ENCODE results near the gene PBX3.

PBX3 gene

DNA sequence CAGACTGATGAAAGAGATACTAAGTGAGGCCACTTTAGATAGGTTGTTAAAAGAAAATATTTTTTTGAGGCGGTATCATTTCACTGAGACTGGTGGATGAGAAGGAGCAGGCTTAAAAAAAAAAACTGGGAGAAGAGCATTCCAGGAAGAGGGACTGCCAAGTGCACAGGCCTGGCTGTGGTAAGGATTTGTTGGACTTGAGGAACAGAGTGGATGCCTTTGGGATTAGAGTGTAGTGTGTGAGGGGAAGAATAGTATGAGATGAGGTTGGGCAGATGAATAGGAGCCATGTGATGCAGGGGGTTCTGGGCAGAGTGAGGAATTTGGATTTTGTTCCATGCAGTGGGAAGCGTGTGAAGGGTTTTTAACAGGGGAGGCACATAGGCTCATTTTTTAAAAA is 57.9 kb downstream of the PBX3 start:
- TF ChIP-seq, protein P1, sequence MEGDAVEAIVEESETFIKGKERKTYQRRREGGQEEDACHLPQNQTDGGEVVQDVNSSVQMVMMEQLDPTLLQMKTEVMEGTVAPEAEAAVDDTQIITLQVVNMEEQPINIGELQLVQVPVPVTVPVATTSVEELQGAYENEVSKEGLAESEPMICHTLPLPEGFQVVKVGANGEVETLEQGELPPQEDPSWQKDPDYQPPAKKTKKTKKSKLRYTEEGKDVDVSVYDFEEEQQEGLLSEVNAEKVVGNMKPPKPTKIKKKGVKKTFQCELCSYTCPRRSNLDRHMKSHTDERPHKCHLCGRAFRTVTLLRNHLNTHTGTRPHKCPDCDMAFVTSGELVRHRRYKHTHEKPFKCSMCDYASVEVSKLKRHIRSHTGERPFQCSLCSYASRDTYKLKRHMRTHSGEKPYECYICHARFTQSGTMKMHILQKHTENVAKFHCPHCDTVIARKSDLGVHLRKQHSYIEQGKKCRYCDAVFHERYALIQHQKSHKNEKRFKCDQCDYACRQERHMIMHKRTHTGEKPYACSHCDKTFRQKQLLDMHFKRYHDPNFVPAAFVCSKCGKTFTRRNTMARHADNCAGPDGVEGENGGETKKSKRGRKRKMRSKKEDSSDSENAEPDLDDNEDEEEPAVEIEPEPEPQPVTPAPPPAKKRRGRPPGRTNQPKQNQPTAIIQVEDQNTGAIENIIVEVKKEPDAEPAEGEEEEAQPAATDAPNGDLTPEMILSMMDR (IDR thresholded peaks at IDR 0.05), result no peak
- no peaks in the 10 kb centered on the region for H3K36me3 ChIP-seq
- intact Hi-C loops (cut with DNase I; ENCODE audit: low total_unique reads), result no loop called here
- H3K4me1 ChIP-seq, result peaks cover 0 to 13% (median 0%) of the 10 kb centered on the region in 4 donors
- no peaks in the 10 kb centered on the region for H3K9me3 ChIP-seq
- no peak overlapping the region for H3K27ac ChIP-seq
- no peak for DNase-seq
- H3K4me3 ChIP-seq, result no peak overlapping the region
- no peaks in the 10 kb centered on the region for H3K27me3 ChIP-seq

DNA sequence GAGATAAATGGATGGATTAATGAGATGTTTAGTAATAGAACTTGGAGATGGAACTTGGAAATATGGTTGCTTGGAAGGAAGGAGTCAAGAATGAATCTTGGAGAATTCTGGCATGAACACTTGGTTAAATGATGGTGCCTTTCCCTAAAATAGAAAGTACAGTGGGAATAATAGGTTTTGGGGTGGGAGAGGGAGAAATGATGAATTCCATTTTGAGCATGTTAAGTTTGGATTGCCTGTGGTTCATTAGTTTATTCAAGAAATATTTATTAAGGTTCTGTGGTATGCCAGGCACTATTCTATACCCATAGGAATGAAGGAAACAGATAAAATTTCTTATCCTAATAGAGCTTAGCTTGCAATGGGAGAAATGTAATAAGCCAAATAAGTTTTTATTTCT is 58.4 kb downstream of the PBX3 start:
- peaks cover 0 to 13% (median 0%) of the 10 kb centered on the region in 4 donors for H3K4me1 ChIP-seq
- no peak for DNase-seq
- intact Hi-C loops (cut with DNase I; ENCODE audit: low total_unique reads), result no loop called here
- TF ChIP-seq, protein P1 (IDR thresholded peaks at IDR 0.05), result no peak
- no peaks in the 10 kb centered on the region for H3K27me3 ChIP-seq
- no peaks in the 10 kb centered on the region for H3K36me3 ChIP-seq
- no peak overlapping the region for H3K27ac ChIP-seq
- H3K4me3 ChIP-seq, result no peak overlapping the region
- H3K9me3 ChIP-seq, result no peaks in the 10 kb centered on the region

DNA sequence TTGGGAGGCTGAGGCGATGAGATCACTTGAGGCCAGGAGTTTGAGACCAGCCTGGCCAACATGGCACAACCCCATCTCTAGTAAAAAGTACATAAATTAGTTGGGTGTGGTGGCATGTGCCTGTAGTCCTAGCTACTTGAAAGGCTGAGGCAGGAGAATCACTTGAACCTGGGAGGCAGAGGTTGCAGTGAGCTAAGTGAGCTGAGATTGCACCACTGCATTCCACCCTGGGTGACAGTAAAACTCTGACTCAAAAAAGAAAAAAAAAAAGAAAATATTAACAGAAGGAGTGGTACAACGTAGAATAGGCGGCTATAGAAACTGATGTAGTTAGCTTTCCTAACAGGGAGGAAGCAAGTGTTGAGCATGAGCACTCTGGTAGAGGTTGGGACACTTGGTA is 59.9 kb downstream of the PBX3 start:
- TF ChIP-seq, protein P1 (IDR thresholded peaks at IDR 0.05), result no peak
- H3K9me3 ChIP-seq, result no peaks in the 10 kb centered on the region
- no peaks in the 10 kb centered on the region for H3K27me3 ChIP-seq
- H3K4me1 ChIP-seq, result peaks cover 0 to 13% (median 0%) of the 10 kb centered on the region in 4 donors
- H3K4me3 ChIP-seq, result no peak overlapping the region
- H3K36me3 ChIP-seq, result no peaks in the 10 kb centered on the region
- DNase-seq, result no peak
- intact Hi-C loops (cut with DNase I; ENCODE audit: low total_unique reads), result no loop called here
- H3K27ac ChIP-seq, result no peak overlapping the region

DNA sequence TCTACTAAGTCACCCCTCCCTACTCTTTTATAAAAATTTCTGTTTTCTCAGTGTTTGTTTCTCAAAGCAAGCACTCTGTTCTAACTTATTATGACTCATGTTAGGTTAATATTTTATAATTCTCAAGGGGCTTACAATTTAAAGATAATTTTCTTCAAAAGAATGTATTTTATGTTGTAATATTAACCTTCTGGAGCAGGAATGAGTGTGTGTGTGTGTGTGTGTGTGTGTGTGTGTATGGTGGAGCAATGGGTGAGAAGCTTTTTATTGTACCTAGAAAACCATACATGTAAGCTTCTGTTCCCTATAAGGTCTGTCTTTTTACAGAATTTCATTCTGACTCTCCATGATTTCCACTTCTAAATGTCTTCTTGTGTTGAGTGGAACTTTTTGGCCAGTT is 63.0 kb downstream of the PBX3 start:
- intact Hi-C loops (cut with DNase I; ENCODE audit: low total_unique reads), result no loop called here
- Histone ChIP-seq H3K27me3 (no peaks in the 10 kb centered on the region), H3K9me3 (no peaks in the 10 kb centered on the region), H3K4me3 (no peak overlapping the region), H3K4me1 (peaks cover 0 to 5% (median 0%) of the 10 kb centered on the region in 4 donors), H3K27ac (no peak overlapping the region), H3K36me3 (no peaks in the 10 kb centered on the region)
- no peak for DNase-seq
- TF ChIP-seq, protein P1 (IDR thresholded peaks at IDR 0.05), result no peak

DNA sequence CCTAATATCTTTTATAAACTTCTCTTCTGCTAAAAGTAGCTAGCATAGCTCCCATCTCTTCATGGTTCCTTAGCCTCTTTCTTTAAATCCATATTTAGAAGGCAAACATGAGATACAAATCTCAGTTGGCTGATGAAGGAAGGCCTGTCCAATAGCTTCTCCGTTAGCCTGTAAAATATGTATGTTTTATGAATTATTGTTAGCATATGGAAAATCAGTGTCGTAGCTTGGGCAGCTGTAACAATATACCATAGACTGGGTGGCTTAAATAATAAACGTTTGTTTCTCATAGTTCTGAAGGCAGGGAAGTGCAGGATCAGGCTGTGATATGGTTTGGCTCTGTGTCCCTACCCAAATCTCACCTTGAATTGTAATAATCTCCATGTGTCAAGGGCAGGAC is 63.8 kb downstream of the PBX3 start:
- H3K4me3 ChIP-seq, result no peak overlapping the region
- TF ChIP-seq, protein P1 (IDR thresholded peaks at IDR 0.05), result no peak
- H3K27ac ChIP-seq, result no peak overlapping the region
- no peaks in the 10 kb centered on the region for H3K4me1 ChIP-seq
- H3K27me3 ChIP-seq, result no peaks in the 10 kb centered on the region
- no peaks in the 10 kb centered on the region for H3K36me3 ChIP-seq
- no peaks in the 10 kb centered on the region for H3K9me3 ChIP-seq
- intact Hi-C loops (cut with DNase I; ENCODE audit: low total_unique reads), result no loop called here
- DNase-seq, result no peak

DNA sequence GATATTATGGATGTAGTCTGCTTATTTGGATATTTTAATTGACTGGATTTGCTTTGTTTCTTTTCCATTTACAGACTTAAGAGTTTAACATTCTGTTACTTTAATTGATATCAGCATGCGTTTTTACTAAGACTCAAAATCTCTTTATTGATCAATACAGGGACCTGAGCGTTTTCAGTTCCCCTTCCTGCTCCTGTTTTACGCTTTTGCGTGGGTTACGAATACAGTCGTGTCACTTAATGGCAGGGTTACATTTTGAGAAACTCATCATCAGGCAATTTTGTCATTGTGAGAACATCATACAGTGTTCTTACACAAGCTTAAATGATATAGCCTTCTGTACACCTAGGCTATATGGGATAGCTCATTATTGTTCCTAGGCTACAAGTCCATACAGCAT is 65.2 kb downstream of the PBX3 start:
- no peak for DNase-seq
- Histone ChIP-seq H3K27ac (no peak overlapping the region), H3K36me3 (no peaks in the 10 kb centered on the region), H3K9me3 (no peaks in the 10 kb centered on the region), H3K4me3 (no peak overlapping the region), H3K27me3 (no peaks in the 10 kb centered on the region), H3K4me1 (no peaks in the 10 kb centered on the region)
- TF ChIP-seq, protein P1 (IDR thresholded peaks at IDR 0.05), result no peak
- intact Hi-C loops (cut with DNase I; ENCODE audit: low total_unique reads), result no loop called here
